ENCODE results near the gene GAST. TPM values are rescaled to one million over a fixed set of nuclear protein-coding genes. Genes with fewer than 3 reads are reported as not detected.

Gene GAST
- total RNA-seq, 1 donor from 2014 or later, result not detected

GRCh38 chr17:41739661-41740352 is 27.7 kb downstream of the GAST start:
- peak; percentile 81 for DNase-seq (ENCODE audit: low read depth)

- no peak for DNase-seq (ENCODE audit: low read depth)
These were observed 28.4 kb downstream of the GAST start for GRCh38 chr17:41740506-41740905.

DNA sequence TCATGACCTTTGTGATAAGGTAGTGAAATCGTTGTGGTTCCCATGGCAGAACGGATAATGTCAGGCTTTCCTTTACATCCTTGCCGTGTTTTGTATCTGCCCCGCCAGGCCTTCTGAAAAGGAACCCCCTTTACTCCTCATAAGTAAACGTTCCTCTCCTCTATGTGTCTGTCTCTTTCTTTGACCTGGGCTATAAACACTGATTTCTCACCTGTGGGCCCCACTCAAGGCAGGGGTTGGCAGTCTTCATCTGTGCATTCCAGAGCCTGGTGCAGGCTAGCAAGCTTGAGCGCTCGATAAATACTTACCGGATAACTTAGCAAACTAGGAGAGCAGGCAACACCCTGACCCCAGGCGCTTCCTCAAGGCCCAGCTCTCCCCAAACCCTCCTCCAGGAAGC is 29.6 kb downstream of the GAST start:
- no peak for DNase-seq (ENCODE audit: low read depth)

GRCh38 chr17:41748275-41748674 is 36.1 kb downstream of the GAST start:
- DNase-seq (ENCODE audit: low read depth), result no peak

DNA sequence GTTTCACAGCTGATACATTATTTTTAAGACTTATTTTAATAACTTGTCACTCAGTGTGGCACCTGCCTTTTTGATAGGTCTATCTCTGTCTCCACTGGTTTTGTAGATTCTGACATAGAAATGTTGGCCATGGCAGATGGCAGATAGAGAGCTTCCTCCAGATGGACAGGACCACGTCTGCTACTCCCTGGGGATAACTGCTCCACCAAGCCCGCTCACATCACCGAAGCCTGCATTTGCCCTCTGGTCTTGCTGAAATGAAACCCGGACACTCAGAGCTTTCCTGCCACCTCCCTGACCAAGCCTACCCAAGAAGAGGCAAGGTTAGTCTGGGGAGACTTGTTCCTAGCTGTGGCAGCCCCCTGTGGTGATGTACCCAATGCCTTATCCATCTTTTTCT is 38.7 kb downstream of the GAST start:
- DNase-seq (ENCODE audit: low read depth), result no peak

- DNase-seq (ENCODE audit: low read depth), result no peak
These were observed 39.2 kb downstream of the GAST start for GRCh38 chr17:41751288-41751687.

GRCh38 chr17:41754066-41754465 is 41.9 kb downstream of the GAST start:
- no peak for DNase-seq (ENCODE audit: low read depth)

DNA sequence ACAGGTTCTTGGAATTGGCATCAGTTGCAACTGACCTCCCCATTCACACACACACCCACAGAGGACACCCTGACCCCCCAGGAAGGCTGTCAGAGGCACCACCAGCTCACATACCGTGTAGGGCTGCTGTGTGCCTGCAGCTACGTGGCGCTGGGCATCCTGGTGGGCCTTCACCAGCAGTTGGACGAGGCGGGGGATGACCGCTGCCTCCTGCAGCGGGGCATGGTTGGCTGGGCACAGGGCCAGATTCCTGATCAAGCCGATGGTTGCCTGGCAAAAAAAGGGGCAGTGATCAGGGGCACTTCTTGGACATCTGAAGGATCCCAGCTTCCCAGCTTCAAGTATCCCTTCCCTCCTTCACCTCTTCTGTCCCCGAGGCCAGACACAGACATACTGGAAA is 46.5 kb downstream of the GAST start:
- DNase-seq (ENCODE audit: low read depth), result no peak

- no peak for DNase-seq (ENCODE audit: low read depth)
These were observed 48.7 kb downstream of the GAST start for GRCh38 chr17:41760878-41761277.

DNA sequence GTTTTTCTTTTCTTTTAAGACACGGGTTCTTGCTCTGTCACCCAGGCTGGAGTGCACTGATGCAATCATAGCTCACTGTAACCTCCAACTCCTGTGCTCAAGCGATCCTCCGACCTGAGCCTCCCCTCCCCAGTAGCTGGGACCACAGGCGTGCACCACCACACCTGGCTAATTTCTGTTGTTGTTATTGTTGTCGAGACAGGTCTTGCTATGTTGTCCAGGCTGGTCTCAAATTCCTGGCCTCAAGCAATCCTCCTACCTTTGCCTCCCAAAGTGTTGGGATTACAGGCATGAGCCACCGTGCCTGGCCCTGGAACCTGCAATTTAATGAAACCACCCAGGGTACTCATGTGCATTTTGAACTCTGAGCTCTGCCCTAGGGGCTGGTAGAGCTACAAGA is 50.3 kb downstream of the GAST start:
- DNase-seq (ENCODE audit: low read depth), result no peak

DNA sequence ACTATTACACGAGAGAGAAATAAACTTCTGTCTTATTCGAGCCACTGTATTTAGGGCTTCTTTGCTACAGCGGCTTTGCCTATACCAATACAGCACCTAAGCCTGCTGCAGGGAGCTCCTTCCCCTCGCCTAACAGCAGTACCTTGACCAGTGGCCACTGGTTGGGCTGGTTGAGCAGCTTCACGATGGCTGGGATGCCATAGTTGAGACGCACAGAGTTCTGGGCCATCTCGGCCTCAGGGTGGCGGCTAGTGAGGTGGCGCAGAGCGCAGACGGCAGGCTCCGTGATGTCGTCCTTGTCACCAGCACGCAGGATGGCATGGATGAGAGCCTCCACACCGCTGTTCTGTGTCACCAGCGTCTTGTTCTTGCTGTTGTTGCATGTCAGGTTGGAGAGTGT is 50.7 kb downstream of the GAST start:
- DNase-seq (ENCODE audit: low read depth), result no peak

DNA sequence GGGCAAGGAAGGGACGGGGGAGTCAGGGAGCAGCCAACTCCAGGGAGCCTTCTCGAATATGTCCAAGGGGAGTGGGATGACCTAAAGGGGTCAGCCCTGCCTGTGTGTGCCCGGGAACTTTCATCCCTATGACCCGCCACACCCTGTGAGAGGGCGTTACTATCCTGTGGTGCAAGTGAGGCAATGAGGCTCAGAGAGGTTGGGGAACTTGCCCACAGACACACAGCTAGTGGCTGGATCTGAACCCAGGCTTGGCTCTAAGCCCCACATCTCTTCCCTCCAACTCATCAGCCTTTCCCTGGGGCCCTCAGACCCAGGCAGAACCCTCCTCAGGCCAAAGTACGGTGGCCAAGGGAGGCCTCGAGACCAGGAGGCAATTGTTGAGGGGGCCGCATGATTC is 51.2 kb downstream of the GAST start:
- DNase-seq (ENCODE audit: low read depth), result no peak

Other genes with a start within 250 kb of the GAST start
- gene KRT32, start 244.9 kb upstream of the GAST start, total RNA-seq, result not detected in 2 replicates
- gene KRT35, start 231.2 kb upstream of the GAST start, total RNA-seq, result not detected in 2 replicates
- gene KRT36, start 222.4 kb upstream of the GAST start, total RNA-seq, result not detected in 2 replicates
- not detected in 2 replicates for gene KRT13, start 206.7 kb upstream of the GAST start, total RNA-seq
- gene KRT15, start 193.4 kb upstream of the GAST start, total RNA-seq, result 0.99 and 2.8 TPM in 2 replicates
- gene KRT19, start 184.0 kb upstream of the GAST start, total RNA-seq, result 844 and 5,183 TPM in 2 replicates
- not detected in 2 replicates for gene KRT9, start 140.3 kb upstream of the GAST start, total RNA-seq
- 0.25 and 4.2 TPM in 2 replicates for gene KRT14, start 125.4 kb upstream of the GAST start, total RNA-seq
- 0.70 and 7.5 TPM in 2 replicates for gene KRT16, start 99.6 kb upstream of the GAST start, total RNA-seq
- gene KRT17, start 87.8 kb upstream of the GAST start, total RNA-seq, result 4.1 and 95.2 TPM in 2 replicates
- 65.3 and 499 TPM in 2 replicates for gene EIF1, start 23.4 kb upstream of the GAST start, total RNA-seq
- gene HAP1, start 22.3 kb downstream of the GAST start, total RNA-seq, result 0.17 and 0.45 TPM in 2 replicates
- gene JUP, start 74.4 kb downstream of the GAST start, total RNA-seq, result 268 and 464 TPM in 2 replicates
- gene P3H4, start 99.6 kb downstream of the GAST start, total RNA-seq, result 32.3 and 42.5 TPM in 2 replicates
- 40.8 and 148 TPM in 2 replicates for gene FKBP10, start 100.7 kb downstream of the GAST start, total RNA-seq
- gene NT5C3B, start 123.9 kb downstream of the GAST start, total RNA-seq, result 43.4 and 74.0 TPM in 2 replicates
- gene KLHL10, start 125.5 kb downstream of the GAST start, total RNA-seq, result 0.15 TPM in 1 of 2 replicates, not detected in the other
- 30.6 and 39.7 TPM in 2 replicates for gene KLHL11, start 153.1 kb downstream of the GAST start, total RNA-seq
- gene ACLY, start 206.6 kb downstream of the GAST start, total RNA-seq, result 343 and 387 TPM in 2 replicates
- 0.35 and 2.2 TPM in 2 replicates for gene ODAD4, start 218.3 kb downstream of the GAST start, total RNA-seq